Sigmoid colon (tissue), 4 donors: ENCODE data around the gene SRP72.

Source experiments
- EP300 ChIP-seq, 4 donors: sonication (generic); formaldehyde crosslinking; IDR thresholded peaks; one replicate each; pipeline ENCODE4 v1.6.1; 2017; ENCODE audit warnings: antibody characterized with exemption in 4 of 4
- POLR2A ChIP-seq, 2 donors: fragments of 450-650 bp; IDR thresholded peaks; one replicate each; pipeline ENCODE4 v1.6.1; 2016; ENCODE audit warnings: antibody characterized with exemption in 2 of 2, mild to moderate bottlenecking in 2 of 2, moderate library complexity in 2 of 2

GRCh38 chr4:56550642-56551041 lies 83.2 kb downstream of the SRP72 start:
- TF ChIP-seq EP300 (IDR thresholded peaks at IDR 0.05) (no peak), POLR2A (IDR thresholded peaks at IDR 0.05) (no peak)
